Neural cell (in vitro differentiated cells): ENCODE measurements around the gene FOXI1. TPM values are rescaled to one million over a fixed set of nuclear protein-coding genes. Genes with fewer than 3 reads are reported as not detected.

ENCODE experiments used
- H2AFZ ChIP-seq: fragments of 200-600, 300-800 bp; sonication (generic), shearing (Covaris generic); 2 replicates; pipeline ENCODE4 v1.6.0; 2014; ENCODE audit warnings: low read depth, mild to moderate bottlenecking, antibody characterized with exemption, low read length, moderate library complexity
- H3F3A ChIP-seq: fragments of 200-600 bp; shearing (Covaris generic); 2 replicates; pipeline ENCODE4 v1.6.1; 2016; ENCODE audit warnings: mild to moderate bottlenecking, moderate library complexity, mixed read lengths, antibody characterized with exemption, low read length; ENCODE audit not compliant: insufficient read depth, poor library complexity, severe bottlenecking
- H3K27ac ChIP-seq: fragments of 200-600, 300-800 bp; sonication (generic), shearing (Covaris generic); 2 replicates; pipeline ENCODE4 v1.5.1; 2014; ENCODE audit warnings: mild to moderate bottlenecking, low read length, moderate library complexity
- H3K27me3 ChIP-seq: fragments of 300-800, 200-600 bp; sonication (generic), shearing (Covaris generic); 2 replicates; pipeline ENCODE4 v1.6.0; 2014; ENCODE audit warnings: mild to moderate bottlenecking, low read depth, low read length, moderate library complexity; ENCODE audit not compliant: insufficient read depth
- H3K36me3 ChIP-seq: fragments of 300-800, 200-600 bp; sonication (generic), shearing (Covaris generic); 2 replicates; pipeline ENCODE4 v1.5.1; 2014; ENCODE audit warnings: mild to moderate bottlenecking, antibody characterized with exemption, low read length, moderate library complexity; ENCODE audit not compliant: insufficient read depth
- H3K4me2 ChIP-seq: fragments of 300-800, 200-600 bp; sonication (generic), shearing (Covaris generic); 2 replicates; pipeline ENCODE4 v1.6.0; 2014; ENCODE audit warnings: mild to moderate bottlenecking, low read length
- H3K4me3 ChIP-seq: fragments of 300-800, 200-600 bp; sonication (generic), shearing (Covaris generic); 2 replicates; pipeline ENCODE4 v1.5.1; 2014; ENCODE audit warnings: mild to moderate bottlenecking, low read length, moderate library complexity
- H3K79me2 ChIP-seq: fragments of 200-600 bp; shearing (Covaris generic); replicated peaks from 2 replicates; pipeline ENCODE4 v1.6.0; 2014; ENCODE audit warnings: mild to moderate bottlenecking, low read length, moderate library complexity; ENCODE audit not compliant: insufficient read depth
- H3K9ac ChIP-seq: fragments of 300-800, 200-600 bp; sonication (generic), shearing (Covaris generic); 2 replicates; pipeline ENCODE4 v1.6.1; 2016; ENCODE audit warnings: mild to moderate bottlenecking, low read length, mixed read lengths
- H3K9me2 ChIP-seq: fragments of 200-600 bp; shearing (Covaris generic); 2 replicates; pipeline ENCODE4 v1.6.1; 2016; ENCODE audit warnings: mild to moderate bottlenecking, low read length, mixed read lengths; ENCODE audit not compliant: insufficient read depth
- H3K9me3 ChIP-seq: fragments of 200-600, 300-800 bp; sonication (generic), shearing (Covaris generic); 2 replicates; pipeline ENCODE4 v1.6.1; 2016; ENCODE audit warnings: mild to moderate bottlenecking, mixed run types, low read length, moderate library complexity, mixed read lengths
- H4K20me1 ChIP-seq: fragments of 200-600 bp; shearing (Covaris generic); 2 replicates; pipeline ENCODE4 v1.6.1; 2016; ENCODE audit warnings: mild to moderate bottlenecking, mixed run types; ENCODE audit not compliant: insufficient read depth
- CTCF ChIP-seq: fragments of 450-650 bp; IDR thresholded peaks from 2 replicates; pipeline ENCODE4 v1.5.1; 2014; ENCODE audit warnings: antibody characterized with exemption, mild to moderate bottlenecking, moderate library complexity; ENCODE audit not compliant: poor library complexity, severe bottlenecking
- EP300 ChIP-seq: fragments of 450-650 bp; conservative IDR thresholded peaks from 2 replicates; pipeline ENCODE4 v1.6.1; 2014; ENCODE audit warnings: antibody characterized with exemption, mild to moderate bottlenecking, moderate library complexity; ENCODE audit not compliant: poor library complexity, severe bottlenecking
- EZH2 ChIP-seq: fragments of 200-600, 300-800 bp; shearing (Covaris generic), sonication (generic); IDR thresholded peaks from 2 replicates; pipeline ENCODE4 v1.6.1; 2014; ENCODE audit warnings: antibody characterized with exemption, low read length, borderline replicate concordance, mild to moderate bottlenecking; ENCODE audit not compliant: insufficient read depth, poor library complexity, severe bottlenecking
- MXI1 ChIP-seq: fragments of 450-650 bp; conservative IDR thresholded peaks from 2 replicates; pipeline ENCODE4 v1.6.1; 2014; ENCODE audit warnings: antibody characterized with exemption, mild to moderate bottlenecking; ENCODE audit not compliant: poor library complexity, severe bottlenecking
- POLR2AphosphoS5 ChIP-seq: IDR thresholded peaks from 2 replicates; pipeline ENCODE4 v1.6.1; 2012
- RAD21 ChIP-seq: fragments of 450-650 bp; conservative IDR thresholded peaks from 2 replicates; pipeline ENCODE4 v1.6.1; 2014; ENCODE audit warnings: antibody characterized with exemption, mild to moderate bottlenecking, moderate library complexity
- REST ChIP-seq: IDR thresholded peaks from 2 replicates; pipeline ENCODE4 v1.6.1; 2012; ENCODE audit warnings: borderline replicate concordance
- SMC3 ChIP-seq: fragments of 450-650 bp; conservative IDR thresholded peaks from 2 replicates; pipeline ENCODE4 v1.6.1; 2014; ENCODE audit warnings: antibody characterized with exemption, mild to moderate bottlenecking, moderate library complexity; ENCODE audit not compliant: poor library complexity
- TAF1 ChIP-seq: IDR thresholded peaks from 2 replicates; pipeline ENCODE4 v1.6.1; 2012; ENCODE audit warnings: low read depth
- polyA plus RNA-seq: library from polyadenylated mRNA; depleted of rRNA; stranded (reverse); fragments of >200 nt; gene quantifications from 2 replicates; pipeline ENCODE4 v1.2.3, GENCODE V29; 2014

FOXI1 gene
- polyA plus RNA-seq, 1 donor from 2014 or later: not detected

GRCh38 chr5:170114271-170114670, 8.6 kb downstream of the FOXI1 start:
- Histone ChIP-seq H2AFZ (no peak overlapping the region), H3K9me3 (no peaks in the 10 kb centered on the region), H3F3A (no peaks in the 10 kb centered on the region), H3K79me2 (no peaks in the 10 kb centered on the region), H3K27ac (no peak overlapping the region), H3K9me2 (no peaks in the 10 kb centered on the region), H4K20me1 (no peaks in the 10 kb centered on the region), H3K27me3 (no peaks in the 10 kb centered on the region), H3K4me2 (no peak overlapping the region), H3K36me3 (no peaks in the 10 kb centered on the region), H3K9ac (no peak overlapping the region), H3K4me3 (no peak overlapping the region)
- no peak for TF ChIP-seq EZH2
- TF ChIP-seq SMC3: no peak
- TF ChIP-seq RAD21: no peak

- no peak overlapping the region for H3K27ac ChIP-seq
- H2AFZ ChIP-seq: no peak overlapping the region
- no peak for TF ChIP-seq MXI1
- no peak for TF ChIP-seq POLR2AphosphoS5
- TF ChIP-seq EZH2: no peak
- no peak for TF ChIP-seq EP300
- no peak for TF ChIP-seq REST
- no peak for TF ChIP-seq SMC3
- no peak for TF ChIP-seq TAF1
- no peak for TF ChIP-seq CTCF
- no peak for TF ChIP-seq RAD21
- H3K79me2 ChIP-seq: no peaks in the 10 kb centered on the region
- H3K27me3 ChIP-seq: no peaks in the 10 kb centered on the region
- H3K4me3 ChIP-seq: no peak overlapping the region
- no peaks in the 10 kb centered on the region for H3F3A ChIP-seq
- H3K9ac ChIP-seq: no peak overlapping the region
- no peaks in the 10 kb centered on the region for H3K9me2 ChIP-seq
- no peaks in the 10 kb centered on the region for H3K36me3 ChIP-seq
- no peaks in the 10 kb centered on the region for H3K9me3 ChIP-seq
- H4K20me1 ChIP-seq: no peaks in the 10 kb centered on the region
- no peak overlapping the region for H3K4me2 ChIP-seq
These were observed 10.2 kb downstream of the FOXI1 start for GRCh38 chr5:170115925-170116324.

GRCh38 chr5:170117736-170118135, 12.0 kb downstream of the FOXI1 start:
- Histone ChIP-seq H3K9me2 (no peaks in the 10 kb centered on the region), H3K27me3 (no peaks in the 10 kb centered on the region), H3K27ac (no peak overlapping the region), H2AFZ (no peak overlapping the region), H3K79me2 (no peaks in the 10 kb centered on the region), H3K9me3 (no peaks in the 10 kb centered on the region), H3F3A (no peaks in the 10 kb centered on the region), H3K9ac (no peak overlapping the region), H4K20me1 (no peaks in the 10 kb centered on the region), H3K4me2 (no peak overlapping the region), H3K4me3 (no peak overlapping the region), H3K36me3 (no peaks in the 10 kb centered on the region)
- no peak for TF ChIP-seq MXI1
- no peak for TF ChIP-seq POLR2AphosphoS5
- TF ChIP-seq CTCF: no peak
- TF ChIP-seq EP300: no peak
- no peak for TF ChIP-seq RAD21
- TF ChIP-seq TAF1: no peak
